K562 (cell line): ENCODE measurements around the gene TTLL9. TPM values are rescaled to one million over a fixed set of nuclear protein-coding genes. Genes with fewer than 3 reads are reported as not detected.

Source experiments
- CHCHD3 ChIP-seq: fragments of 250-450 bp; sonication (Bioruptor Pico); IDR thresholded peaks from 2 replicates; pipeline ENCODE4 v2.1.2; 2022; ENCODE audit warnings: mild to moderate bottlenecking
- ETV6 ChIP-seq, 3 experiments: fragments of 150-350 bp in 1 of 3; sonication (generic) in 1 of 3; formaldehyde crosslinking in 1 of 3; IDR thresholded peaks; 2 replicates each; pipeline versions ENCODE4 v1.6.1 to v1.8.0; 2014 to 2022; ENCODE audit warnings: borderline replicate concordance in 2 of 3, low read depth in 2 of 3, antibody characterized with exemption in 1 of 3, low read length in 1 of 3, mild to moderate bottlenecking in 1 of 3, missing genetic modification reagents in 1 of 3
- GABPB2 ChIP-seq: fragments of 250-450 bp; sonication (Bioruptor Pico); conservative IDR thresholded peaks from 2 replicates; pipeline ENCODE4 v1.5.1; 2021; ENCODE audit warnings: mild to moderate bottlenecking
- JUND ChIP-seq, 2 experiments: IDR thresholded peaks; 2 replicates in 1 of 2; 3 replicates in 1 of 2; pipeline ENCODE4 v1.6.1; 2011; ENCODE audit warnings: borderline replicate concordance in 2 of 2, low read depth in 2 of 2, low read length in 2 of 2, improper control_type of control experiment in 1 of 2, missing biosample characterization in 1 of 2, missing genetic modification characterization in 1 of 2, missing genetic modification reagents in 1 of 2
- NFE2L1 ChIP-seq: fragments of 450-650 bp; IDR thresholded peaks from 2 replicates; pipeline ENCODE4 v1.6.1; 2016; ENCODE audit warnings: missing genetic modification characterization, low read depth, mild to moderate bottlenecking, missing compliant biosample characterization, moderate library complexity, borderline replicate concordance
- NKRF ChIP-seq: fragments of 450-650 bp; IDR thresholded peaks from 2 replicates; pipeline ENCODE4 v1.6.1; 2016; ENCODE audit warnings: borderline replicate concordance
- POLR2B ChIP-seq: fragments of 450-650 bp; IDR thresholded peaks from 2 replicates; pipeline ENCODE4 v1.6.1; 2018; ENCODE audit warnings: low read depth; ENCODE audit not compliant: partially characterized antibody
- RB1 ChIP-seq: fragments of 450-650 bp; IDR thresholded peaks from 2 replicates; pipeline ENCODE4 v1.6.1; 2017; ENCODE audit warnings: low read depth, mild to moderate bottlenecking
- RBFOX2 ChIP-seq: fragments of 200-400 bp; formaldehyde crosslinking; IDR thresholded peaks from 2 replicates; pipeline ENCODE4 v1.6.1; 2017; ENCODE audit warnings: low read depth, mild to moderate bottlenecking, low read length, moderate library complexity
- TCF15 ChIP-seq: fragments of 250-450 bp; sonication (Bioruptor Pico); IDR thresholded peaks from 2 replicates; pipeline ENCODE4 v1.8.0; 2022; ENCODE audit warnings: moderate library complexity, mild to moderate bottlenecking, inconsistent platforms
- YY1 ChIP-seq, 3 experiments: IDR thresholded peaks; 2 replicates each; pipeline ENCODE4 v1.6.1; 2011; ENCODE audit warnings: low read length in 2 of 3, mild to moderate bottlenecking in 2 of 3, moderate library complexity in 2 of 3, borderline replicate concordance in 1 of 3, control low read depth in 1 of 3, low read depth in 1 of 3; ENCODE audit not compliant: insufficient read depth in 3 of 3, insufficient replicate concordance in 2 of 3, control insufficient read depth in 1 of 3, insufficient read length in 1 of 3; ENCODE audit errors: extremely low read depth in 1 of 3
- ZBTB33 ChIP-seq: sonication (generic); formaldehyde crosslinking; IDR thresholded peaks from 2 replicates; pipeline ENCODE4 v1.8.1; 2023; ENCODE audit warnings: mild to moderate bottlenecking, missing genetic modification reagents
- ZNF253 ChIP-seq: fragments of 250-450 bp; sonication (Bioruptor Pico); conservative IDR thresholded peaks from 2 replicates; pipeline ENCODE4 v1.6.1; 2021; ENCODE audit warnings: mild to moderate bottlenecking
- ZNF41 ChIP-seq: fragments of 250-450 bp; sonication (Bioruptor Pico); conservative IDR thresholded peaks from 2 replicates; pipeline ENCODE4 v1.4.0; 2020; ENCODE audit warnings: mild to moderate bottlenecking
- ZNF551 ChIP-seq: fragments of 250-450 bp; sonication (Bioruptor Pico); IDR thresholded peaks from 2 replicates; pipeline ENCODE4 v1.5.0; 2021; ENCODE audit warnings: mild to moderate bottlenecking, moderate library complexity
- polyA plus RNA-seq, 8 experiments: library from polyadenylated mRNA; depleted of rRNA in 4 of 8; stranded (reverse) in 5 of 8; unstranded in 3 of 8; fragments of >200 nt; fragmentation: Nextera tagmentation in 2 of 8; fragmentation: Illumina TruSeq in 1 of 8; extraction: Ambion mirVana in 2 of 8; extraction: Trizol in 1 of 8; gene quantifications; 2 replicates each; pipeline versions ENCODE4 v1.2.1 to v1.2.3, GENCODE V29; 2011 to 2014; ENCODE audit warnings: inconsistent platforms in 1 of 8, missing spikeins in 1 of 8
- total RNA-seq, 7 experiments: library from RNA; depleted of rRNA in 6 of 7; stranded (reverse); fragments of >200 nt in 6 of 7; fragmentation: Illumina TruSeq in 2 of 7; extraction: Trizol in 2 of 7; gene quantifications; 2 replicates each; pipeline versions ENCODE4 v1.2.1 to v1.2.3, GENCODE V29; 2011 to 2021; ENCODE audit warnings: low replicate concordance in 1 of 7
- TF ChIP-seq, protein P1 (sequence below), 2 experiments: fragments of 450-650 bp in 1 of 2; sonication (generic) in 1 of 2; formaldehyde crosslinking; conservative IDR thresholded peaks; 2 replicates each; pipeline versions ENCODE4 v1.4.0 to v1.8.1; 2020 to 2022; ENCODE audit warnings: mild to moderate bottlenecking in 1 of 2, missing genetic modification reagents in 1 of 2
- TF ChIP-seq, protein P2 (sequence below): fragments of 250-450 bp; sonication (Bioruptor Pico); IDR thresholded peaks from 2 replicates; pipeline ENCODE4 v1.4.0; 2020; ENCODE audit warnings: mild to moderate bottlenecking

Gene TTLL9
- total and polyA plus RNA-seq, 9 of the 15 experiments (the other 6 are each of a cell fraction or from before 2014, with no cell fraction given), result 0.06 to 0.07 TPM; not detected in 7

DNA sequence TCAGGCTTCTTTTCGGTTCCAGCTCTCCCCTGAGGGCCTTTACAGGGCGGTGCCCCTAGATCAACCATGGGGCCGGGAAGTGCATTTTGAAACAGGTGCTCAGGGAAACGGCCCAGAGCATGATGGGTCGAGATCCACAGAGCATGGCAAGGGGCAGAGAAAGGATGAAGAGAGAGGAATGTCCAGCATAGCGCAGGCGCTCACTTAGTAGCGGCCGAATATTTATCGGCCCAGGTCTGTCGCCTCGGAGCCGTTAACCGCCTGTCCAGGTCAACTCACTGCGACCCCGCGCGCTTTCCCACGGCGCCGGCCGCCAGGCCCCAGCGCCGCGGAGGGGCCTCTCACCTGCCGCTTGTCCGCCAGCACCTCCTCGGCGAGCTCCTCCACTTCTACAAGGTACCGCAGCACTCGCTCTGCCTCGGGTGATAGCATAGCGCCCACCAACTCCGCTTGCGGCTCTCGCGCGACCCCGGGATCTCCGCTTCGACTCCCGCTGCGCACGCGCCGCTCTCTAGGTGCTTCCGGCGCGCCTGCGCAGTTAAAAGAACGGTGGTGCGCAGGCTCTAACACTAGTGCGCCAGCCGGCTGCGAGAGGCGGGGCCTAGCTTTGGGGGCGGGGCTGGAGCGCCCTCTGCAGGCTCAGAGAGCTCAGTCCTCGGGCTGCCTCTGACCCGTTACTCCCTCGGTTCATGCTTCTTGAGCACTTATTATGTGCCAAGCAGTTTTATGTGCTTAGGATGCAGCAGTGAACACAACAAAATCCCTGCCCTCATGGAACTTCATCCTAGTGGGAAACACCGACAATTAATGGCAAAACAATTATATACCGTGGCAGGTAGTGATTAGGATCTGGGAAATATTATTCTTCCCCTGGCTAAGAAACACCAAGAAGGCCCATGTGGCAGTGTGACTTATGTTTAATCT lies 81.4 kb downstream of the TTLL9 start, which contains the start of gene PDRG1 (continued):
- TF ChIP-seq, protein P1, sequence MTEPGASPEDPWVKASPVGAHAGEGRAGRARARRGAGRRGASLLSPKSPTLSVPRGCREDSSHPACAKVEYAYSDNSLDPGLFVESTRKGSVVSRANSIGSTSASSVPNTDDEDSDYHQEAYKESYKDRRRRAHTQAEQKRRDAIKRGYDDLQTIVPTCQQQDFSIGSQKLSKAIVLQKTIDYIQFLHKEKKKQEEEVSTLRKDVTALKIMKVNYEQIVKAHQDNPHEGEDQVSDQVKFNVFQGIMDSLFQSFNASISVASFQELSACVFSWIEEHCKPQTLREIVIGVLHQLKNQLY (CRISPR knock-in tag; conservative IDR thresholded peaks at IDR 0.05), result no peak
- no peak for TF ChIP-seq ETV6 (IDR thresholded peaks at IDR 0.05; ENCODE audit: borderline replicate concordance in 1 of 2, low read depth in 2 of 2, low read length in 1 of 2)
- TF ChIP-seq ETV6 (CRISPR knock-in tag; IDR thresholded peaks at IDR 0.05; ENCODE audit: borderline replicate concordance), result no peak
- no peak for TF ChIP-seq ZNF253 (CRISPR knock-in tag)
- no peak for TF ChIP-seq ZNF551
- TF ChIP-seq POLR2B, result peak; percentile 95
- peak; percentile 94 for TF ChIP-seq RBFOX2
- no peak for TF ChIP-seq GABPB2 (CRISPR knock-in tag)
- TF ChIP-seq YY1 (IDR thresholded peaks at IDR 0.05; ENCODE audit: borderline replicate concordance in 1 of 3, control insufficient read depth in 1 of 3, extremely low read depth in 1 of 3, insufficient read depth in 3 of 3, insufficient read length in 1 of 3, insufficient replicate concordance in 2 of 3, low read depth in 1 of 3, low read length in 2 of 3), result peak in 1 of 3 experiments; percentile 2
- no peak for TF ChIP-seq CHCHD3 (CRISPR knock-in tag)
- TF ChIP-seq RB1, result peak; percentile 90
- no peak for TF ChIP-seq NFE2L1 (tag)
- TF ChIP-seq JUND (IDR thresholded peaks at IDR 0.05; ENCODE audit: borderline replicate concordance, low read depth, low read length), result peak; percentile 42; the same call in 1 of the 2 replicates
- TF ChIP-seq JUND (tag; IDR thresholded peaks at IDR 0.05; ENCODE audit: borderline replicate concordance, low read depth, low read length), result no peak; the same call in 2 of the 3 replicates
- TF ChIP-seq, protein P2, sequence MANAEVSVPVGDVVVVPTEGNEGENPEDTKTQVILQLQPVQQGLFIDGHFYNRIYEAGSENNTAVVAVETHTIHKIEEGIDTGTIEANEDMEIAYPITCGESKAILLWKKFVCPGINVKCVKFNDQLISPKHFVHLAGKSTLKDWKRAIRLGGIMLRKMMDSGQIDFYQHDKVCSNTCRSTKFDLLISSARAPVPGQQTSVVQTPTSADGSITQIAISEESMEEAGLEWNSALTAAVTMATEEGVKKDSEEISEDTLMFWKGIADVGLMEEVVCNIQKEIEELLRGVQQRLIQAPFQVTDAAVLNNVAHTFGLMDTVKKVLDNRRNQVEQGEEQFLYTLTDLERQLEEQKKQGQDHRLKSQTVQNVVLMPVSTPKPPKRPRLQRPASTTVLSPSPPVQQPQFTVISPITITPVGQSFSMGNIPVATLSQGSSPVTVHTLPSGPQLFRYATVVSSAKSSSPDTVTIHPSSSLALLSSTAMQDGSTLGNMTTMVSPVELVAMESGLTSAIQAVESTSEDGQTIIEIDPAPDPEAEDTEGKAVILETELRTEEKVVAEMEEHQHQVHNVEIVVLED (CRISPR knock-in tag), result peak; percentile 10; the same call in 1 of the 2 replicates
- TF ChIP-seq ZBTB33 (CRISPR knock-in tag), result peak; percentile 56
- TF ChIP-seq TCF15 (CRISPR knock-in tag), result no peak
- no peak; the same call in 1 of the 2 replicates for TF ChIP-seq NKRF
- TF ChIP-seq ZNF41 (CRISPR knock-in tag), result no peak
